GM19452 (cell line): ENCODE results near the gene IL17B.

Source experiments
- ATAC-seq: cut with Tn5 transposase; IDR thresholded peaks from one replicate; pipeline ENCODE4 v1.9.1; 2021; ENCODE audit not compliant: unreplicated experiment

IL17B gene

DNA sequence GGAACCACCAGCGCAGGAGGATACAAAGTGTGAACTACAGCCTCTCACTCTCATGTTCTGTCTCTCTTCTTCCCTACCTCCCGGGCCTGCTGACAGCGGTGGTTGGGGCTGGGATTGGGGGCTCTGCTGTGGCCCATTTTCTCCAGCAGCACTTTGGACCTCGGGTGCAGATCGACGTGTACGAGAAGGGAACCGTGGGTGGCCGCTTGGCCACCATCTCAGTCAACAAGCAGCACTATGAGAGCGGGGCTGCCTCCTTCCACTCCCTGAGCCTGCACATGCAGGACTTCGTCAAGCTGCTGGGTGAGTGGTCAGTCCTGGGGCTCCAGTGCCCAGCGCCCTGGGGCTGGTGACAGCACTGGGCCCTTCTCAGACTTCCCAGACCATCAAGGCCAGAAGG is 16.6 kb downstream of the IL17B start:
- ATAC-seq = no peak

DNA sequence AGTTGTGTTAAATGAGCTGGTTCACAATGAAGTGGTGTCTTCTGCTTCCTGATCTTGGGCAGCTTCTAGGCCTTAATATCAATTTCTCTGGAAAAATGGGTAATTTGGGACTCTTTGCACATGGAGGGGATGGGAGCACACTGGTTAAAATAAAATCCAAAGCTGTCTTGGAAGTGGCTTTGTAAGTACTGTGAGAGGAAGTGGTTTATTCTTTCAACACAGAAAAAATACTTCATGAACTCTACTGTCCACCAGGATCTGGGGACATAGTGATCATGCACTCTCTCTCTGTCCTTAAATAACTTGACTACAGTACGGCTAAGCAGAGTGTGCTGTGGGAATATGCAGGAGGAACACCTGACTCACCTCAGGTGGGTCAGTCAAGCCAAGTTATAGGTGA is 18.8 kb downstream of the IL17B start:
- no peak for ATAC-seq

DNA sequence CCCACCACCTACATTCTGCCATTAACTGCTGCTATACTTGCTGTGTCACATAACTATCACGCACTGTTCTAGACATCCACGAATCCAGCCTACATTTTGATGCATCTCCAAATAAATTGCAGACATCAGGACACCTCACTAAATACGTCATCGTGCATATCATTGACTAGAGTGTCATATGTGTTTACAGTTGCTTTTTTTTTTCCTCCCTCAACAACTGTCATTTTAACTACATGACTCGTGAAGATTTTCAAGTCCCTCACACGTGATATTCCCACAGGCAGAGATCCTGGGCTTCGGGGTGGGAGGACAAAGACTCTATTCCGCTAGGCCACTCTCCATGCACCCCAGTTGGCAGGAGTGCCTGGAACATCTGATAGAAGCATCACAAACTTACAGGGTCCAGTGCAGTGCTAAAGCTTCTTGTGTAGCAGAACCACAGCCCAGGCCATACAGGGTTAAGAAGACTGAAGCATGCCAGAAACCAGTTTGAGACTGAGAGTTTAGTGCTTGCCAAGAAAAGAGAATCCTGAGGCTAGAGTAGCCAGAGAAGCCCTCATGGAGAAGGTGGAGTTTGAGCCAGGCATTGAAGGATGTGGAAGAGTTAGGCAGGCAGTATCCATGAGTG is 20.1 kb downstream of the IL17B start:
- no peak for ATAC-seq

DNA sequence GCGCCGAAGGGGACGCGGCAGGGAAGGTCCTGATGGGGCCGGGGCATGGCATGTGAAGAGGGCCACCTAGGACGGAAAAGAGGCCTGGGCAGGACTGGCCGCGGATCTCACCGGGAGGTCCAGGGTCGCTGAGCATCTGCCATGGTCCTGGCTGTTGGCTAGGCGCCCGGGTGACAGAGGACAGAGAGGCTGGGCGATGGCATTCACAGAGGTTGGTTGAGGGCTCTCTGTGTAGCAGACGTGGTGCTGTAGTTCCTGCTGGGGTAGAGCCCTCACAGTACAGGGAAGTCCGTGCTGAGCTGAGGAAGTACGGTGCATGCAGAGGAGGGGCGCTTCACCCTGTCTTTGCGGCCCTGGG is 20.8 kb downstream of the IL17B start:
- ATAC-seq = no peak

DNA sequence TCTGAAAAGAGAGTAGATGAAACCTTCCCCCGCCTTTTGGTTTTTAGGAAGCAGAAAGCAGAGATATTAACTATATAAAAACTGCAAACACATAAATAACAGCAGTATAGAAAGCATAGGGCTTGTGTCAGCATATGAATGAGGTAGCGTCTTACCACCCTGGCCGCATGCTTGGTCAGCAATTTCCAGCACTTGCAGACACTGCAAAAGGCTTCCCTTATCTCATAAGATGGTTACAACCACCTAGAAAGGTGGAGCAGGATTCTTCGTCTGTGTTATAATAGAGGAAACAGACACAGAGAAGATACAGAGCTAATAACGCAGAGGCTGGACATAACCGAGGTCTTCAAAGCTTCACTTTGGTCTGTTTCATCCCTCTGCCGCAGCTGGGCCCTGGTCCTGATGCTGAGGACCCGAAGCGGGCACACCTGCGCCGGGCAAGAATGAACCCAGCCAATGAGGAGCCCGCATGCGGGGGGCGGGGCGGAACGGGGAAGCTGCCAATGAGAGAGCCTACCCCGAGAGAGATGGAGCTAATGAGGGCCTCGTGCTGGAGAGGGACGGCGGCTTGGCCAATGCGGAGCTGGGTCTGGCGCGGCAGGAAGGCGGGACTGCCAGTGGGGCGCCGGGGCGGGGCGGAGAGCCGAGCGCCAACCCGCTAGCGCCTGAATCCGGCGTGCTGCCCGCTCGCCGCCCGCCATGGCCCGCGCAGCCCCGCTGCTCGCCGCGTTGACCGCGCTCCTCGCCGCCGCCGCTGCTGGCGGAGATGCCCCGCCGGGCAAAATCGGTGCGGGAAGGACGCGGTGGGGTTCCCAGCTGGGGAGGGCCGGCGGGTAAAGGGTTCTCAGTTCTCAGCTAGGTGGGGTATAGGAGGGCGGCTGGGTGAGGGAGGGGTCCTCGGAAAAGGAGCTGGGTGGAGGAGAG is 21.5 kb downstream of the IL17B start, which contains the start of gene PCYOX1L:
Gene PCYOX1L, plus strand, starts transcription at position 677 of the 924 bp plus-strand sequence. Its CDS starts 23 bp downstream, at position 700.
- ATAC-seq = peak; percentile 100

DNA sequence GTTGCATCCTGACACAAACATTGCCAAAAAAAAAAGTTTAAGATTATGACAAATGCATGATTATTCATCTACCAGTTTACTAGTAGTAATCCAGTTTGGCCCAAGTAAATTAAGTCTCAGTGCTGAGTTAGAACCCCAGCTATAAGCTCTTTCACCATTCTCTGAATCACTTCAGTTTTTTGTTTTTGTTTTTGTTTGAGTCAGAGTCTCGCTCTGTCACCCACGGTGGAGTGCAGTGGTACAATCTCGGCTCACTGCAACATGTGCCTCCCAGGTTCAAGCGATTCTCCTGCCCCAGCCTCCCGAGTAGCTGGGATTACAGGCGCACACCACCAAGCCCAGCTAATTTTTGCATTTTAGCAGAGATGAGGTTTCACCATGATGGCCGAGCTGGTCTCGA is 22.7 kb downstream of the IL17B start:
- no peak for ATAC-seq

DNA sequence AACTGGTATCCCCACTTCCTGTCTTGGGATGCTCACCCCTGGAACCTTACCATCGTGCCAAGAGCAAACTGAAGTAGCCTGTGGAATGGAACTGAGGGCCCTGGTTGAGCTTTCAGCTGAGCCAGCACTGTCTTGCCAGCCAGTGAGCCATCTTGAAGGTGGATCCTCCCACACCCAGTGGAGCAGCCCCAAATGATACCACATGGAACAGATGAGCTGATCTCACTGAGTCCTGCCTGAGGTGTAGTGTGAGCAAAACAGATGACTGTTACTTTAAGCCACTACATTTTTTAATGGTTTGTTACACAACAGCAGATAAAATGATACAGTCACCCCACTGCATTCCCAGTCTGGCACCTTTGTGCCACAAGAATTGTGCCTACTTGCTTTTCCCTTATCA is 23.4 kb downstream of the IL17B start:
- no peak for ATAC-seq

DNA sequence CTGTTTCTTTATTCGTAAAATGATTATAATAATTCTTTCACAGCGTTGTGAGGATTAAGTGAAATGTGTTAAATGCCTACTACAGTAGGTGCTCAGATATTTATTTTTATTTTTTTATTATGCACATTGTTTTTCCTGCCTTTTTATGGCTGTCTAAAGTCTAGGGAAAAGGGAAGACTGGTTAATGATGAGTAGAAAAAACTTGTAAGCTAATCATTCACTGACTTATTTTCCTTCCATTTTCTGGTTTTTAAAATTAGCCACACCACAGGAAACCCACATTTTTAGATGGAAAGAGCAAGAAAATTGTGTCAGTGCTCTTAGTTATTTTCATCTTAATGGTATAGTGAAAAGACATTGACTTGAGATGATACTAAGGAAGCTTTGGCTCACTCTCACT is 25.2 kb downstream of the IL17B start:
- ATAC-seq = no peak

DNA sequence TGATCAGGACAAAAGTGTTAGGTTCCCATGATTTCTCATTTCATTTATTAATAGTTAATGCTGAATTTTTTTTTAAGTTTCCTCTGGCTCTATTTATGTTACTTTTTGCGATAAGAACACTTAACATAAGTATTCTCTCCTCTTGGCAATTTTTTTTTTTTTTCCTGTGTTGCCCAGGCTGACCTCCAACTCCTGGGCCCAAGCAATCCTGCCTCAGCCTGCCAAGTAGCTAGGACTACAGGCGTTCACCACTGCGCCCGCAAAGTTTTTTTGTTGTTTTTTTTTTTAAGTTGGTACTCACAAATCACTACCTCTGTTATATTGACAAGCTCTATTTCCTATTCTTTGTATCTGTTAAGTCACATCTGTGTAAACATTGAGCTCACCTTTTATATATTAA is 26.9 kb downstream of the IL17B start:
- ATAC-seq = no peak

DNA sequence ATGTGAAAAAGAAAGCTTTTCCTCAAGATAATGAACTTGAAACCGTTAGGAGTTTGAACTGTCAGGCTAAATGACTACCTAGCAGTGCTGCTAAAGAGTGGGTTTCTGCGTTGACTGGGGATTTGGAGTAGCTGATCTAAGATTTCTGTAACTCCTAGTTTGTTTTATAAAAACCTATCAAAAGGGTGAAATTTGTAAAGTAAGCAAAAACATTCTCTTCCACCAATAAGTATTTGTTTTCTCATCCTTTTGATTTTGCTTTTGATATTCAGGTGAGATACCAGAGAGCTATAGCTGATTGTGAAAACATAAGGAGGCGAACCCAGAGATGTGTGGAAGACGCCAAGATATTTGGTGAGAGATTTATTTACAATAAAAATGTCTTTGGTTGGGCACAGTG is 29.7 kb downstream of the IL17B start:
- no peak for ATAC-seq

DNA sequence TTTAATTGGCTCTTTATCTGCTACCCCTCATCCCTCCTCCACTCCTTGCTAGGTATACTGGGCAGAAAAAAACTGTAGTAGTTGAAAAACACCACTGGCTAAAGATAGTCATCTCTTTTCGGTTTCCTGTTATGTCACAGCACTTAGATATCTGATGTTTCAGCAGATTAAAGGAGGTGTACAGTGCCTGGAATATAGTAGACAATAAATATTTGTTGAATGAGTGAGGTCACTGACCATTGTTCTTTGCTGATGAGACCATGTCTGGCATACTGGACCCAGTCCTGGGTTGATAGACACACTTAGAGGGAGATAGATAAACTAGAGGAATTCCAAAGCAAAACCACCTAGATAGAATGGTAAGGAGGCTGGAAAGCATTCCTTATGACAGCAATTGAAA is 30.6 kb downstream of the IL17B start:
- ATAC-seq = no peak

DNA sequence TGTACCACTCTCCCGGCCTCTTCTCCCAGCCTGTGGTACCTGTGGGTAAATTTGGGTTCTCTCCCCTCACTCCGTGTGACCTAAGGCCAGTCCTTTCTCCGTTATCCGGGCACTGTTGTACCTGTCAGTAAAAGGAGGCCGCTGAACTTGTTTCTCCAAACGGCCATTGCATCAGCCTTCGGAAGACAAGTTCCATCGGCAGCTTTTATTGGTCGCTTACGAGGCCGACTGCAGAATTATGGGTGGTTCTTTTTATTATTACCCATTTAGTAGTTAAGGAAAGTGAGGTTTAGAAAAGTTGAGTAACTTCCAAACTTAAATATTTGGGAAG is 33.2 kb downstream of the IL17B start:
- no peak for ATAC-seq

DNA sequence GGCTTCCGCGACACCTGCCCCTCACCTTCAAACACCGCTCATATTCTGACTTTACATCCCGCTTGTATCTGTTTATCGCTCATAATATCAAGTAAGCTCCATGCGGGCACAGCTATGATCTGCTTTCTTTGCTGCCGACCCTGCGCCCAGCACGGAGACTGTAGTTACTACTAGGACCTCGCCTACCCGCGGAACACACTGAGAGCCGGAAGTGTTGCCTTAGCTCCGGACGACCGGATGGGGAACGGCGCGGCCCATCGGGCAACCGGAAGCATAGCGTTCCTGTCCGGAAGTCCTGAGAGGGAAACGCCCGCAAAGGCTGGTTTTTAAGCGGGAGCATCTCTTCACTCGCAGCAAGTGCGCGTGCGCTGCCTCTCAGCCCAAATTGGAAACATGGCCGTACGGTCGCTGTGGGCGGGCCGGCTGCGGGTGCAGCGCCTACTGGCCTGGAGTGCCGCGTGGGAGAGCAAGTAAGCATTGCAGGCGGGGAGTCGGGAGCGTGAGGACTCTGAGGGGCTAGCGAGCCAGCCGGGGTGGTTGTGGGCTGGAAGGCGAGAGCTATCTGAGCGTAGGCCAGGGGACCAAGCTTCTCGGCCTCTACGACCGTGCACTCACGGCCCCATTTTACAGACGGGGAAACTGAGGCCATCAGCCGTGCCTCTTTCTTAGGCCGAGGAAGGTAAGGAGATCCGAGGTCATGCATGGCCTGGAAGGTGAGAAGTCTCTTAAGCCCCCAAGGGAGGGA is 33.8 kb downstream of the IL17B start, which contains the start of gene GRPEL2:
Gene GRPEL2, plus strand, starts transcription at position 353 of the 745 bp plus-strand sequence. Its CDS starts 41 bp downstream, at position 394.
- peak; percentile 96 for ATAC-seq

DNA sequence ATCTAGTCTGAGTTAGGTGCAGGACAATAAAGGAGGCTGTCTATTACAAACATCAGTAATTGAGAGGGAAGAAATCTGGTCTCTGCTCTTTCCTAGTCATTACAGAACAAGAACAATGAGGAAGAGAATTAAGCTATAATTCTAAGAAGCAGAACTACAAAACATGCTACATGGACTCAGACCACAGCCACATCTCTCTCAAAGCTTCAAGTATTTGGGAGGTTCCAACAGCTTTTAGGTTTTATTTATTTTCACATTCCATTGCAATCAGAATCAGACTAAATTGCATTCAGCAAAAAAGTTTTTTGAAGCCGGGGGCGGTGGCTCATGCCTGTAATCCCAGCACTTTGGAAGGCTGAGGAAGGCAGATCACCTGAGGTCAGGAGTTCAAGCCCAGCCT is 34.9 kb downstream of the IL17B start:
- ATAC-seq = no peak

DNA sequence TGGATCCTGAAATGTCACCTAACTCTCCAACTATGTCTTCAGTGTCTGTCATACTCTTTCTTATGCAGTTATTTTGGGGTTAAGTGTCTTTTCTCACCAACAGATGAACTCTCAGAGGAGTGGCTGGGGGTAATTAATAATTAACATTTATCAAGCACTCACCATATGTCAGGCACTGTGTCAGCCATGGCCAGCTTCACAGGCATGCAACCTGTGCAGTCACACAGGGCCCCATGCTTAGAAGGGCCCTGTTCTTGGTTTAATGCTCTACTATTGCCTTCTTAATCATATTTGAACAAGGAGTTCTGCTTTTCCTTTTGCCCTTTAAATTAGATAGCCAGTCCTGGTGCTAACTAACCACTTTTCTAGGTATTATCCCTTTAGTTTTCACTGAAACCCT is 37.2 kb downstream of the IL17B start:
- no peak for ATAC-seq

DNA sequence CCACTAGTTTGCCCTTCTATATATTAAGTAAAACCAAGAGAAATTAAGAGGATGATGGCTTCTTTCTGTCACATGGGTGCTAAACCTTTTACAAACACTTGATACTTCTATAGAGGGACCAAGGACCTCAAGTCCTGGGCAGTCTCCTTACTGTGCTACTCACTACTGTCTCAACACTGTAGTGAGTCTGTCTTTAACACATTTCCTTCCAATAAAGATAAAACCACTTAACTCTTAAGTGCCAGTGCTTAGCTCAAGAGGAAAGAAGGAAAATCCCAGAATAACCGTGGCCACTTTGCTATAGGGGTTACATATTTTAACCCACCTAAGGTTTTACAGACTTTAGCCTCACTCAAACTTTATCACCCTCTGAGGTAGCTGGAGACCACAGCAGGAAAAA is 38.2 kb downstream of the IL17B start:
- no peak for ATAC-seq

DNA sequence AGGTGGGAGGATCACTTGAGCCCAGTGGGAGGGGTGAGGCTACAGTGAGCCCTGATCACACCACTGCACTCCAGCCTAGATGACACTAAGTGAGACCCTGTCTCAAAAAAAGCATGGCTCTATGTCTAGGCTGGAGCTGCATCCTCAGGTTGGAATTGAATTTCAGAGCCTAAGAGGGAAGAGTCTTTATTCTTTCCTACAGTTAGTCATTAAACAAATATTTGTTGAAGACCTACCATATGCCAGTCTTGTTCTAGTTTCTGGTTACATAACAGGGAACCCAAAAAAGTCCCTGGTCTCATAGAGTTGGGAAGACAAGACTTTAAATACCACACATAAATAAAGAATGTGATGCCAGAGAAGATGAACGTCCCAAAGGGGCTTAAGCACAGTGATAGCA is 40.7 kb downstream of the IL17B start:
- ATAC-seq = no peak

DNA sequence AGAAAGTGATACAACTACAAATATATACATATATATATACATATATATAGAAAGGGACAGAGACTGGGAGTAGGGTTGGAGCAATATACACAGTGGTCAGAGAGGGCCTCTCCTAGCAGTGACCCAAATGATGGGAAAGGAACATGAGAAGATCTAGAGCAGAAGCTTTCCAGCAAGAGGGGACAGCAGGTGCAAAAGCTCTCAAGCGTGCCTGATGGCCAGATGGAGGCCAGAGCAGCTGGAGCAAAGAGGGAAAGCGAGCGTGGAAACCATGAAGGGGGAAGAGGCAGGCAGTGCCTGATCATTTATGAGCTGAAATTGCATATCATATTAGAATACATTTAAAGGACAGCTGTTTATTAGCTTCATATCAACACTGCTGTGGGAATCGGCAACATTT is 41.4 kb downstream of the IL17B start:
- ATAC-seq = no peak

DNA sequence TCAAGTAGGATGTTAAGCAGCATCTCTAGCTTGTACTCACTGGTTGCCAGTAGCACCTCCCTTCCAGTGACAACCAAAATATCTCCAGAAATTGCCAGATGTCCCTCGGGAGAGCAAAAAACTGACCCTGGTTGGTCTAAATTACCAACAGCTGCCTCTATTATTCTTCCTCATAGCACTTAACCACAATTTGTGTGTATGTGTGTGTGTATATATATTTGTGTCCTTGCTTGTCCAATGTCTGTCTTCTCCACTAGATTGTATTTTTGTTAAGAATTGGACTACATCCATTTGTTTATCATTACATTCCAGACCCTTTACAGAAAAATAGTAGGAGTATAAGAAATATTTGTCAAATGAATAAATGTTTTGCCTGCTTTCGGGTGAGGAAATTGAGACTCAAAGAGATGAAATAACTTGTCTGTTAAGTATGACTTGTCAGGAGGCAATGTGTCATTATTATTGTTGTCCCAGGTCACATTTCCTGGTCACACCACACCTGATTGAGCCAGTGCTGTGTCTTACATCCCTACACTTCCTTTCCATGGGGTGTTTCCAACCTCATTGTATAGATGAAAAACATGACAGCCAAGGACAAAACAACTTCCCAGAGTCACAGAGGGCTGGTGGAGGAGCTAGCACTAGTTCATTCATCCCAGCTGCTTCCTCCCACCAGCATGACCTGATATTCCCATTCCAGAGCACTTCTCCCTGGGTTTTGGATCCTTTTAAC is 45.2 kb downstream of the IL17B start:
- no peak for ATAC-seq

DNA sequence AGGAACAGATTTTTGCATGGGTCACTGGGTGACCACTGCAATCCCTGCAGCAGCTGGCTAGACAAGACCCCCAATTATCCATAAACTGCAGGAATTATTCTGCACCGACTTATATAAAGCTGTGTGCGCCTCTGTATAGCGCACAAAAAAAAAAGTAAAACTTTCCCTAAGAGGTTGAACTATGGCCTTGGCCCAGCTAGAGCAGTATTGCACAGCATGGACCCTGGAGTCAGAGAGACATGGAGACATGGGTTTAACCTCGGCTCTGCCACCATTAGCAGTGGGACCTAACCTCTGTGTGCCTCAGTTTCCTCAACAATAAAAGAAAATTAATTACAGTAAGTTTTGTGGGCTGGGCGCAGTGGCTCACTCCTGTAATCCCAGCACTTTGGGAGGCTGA is 50.9 kb downstream of the IL17B start:
- ATAC-seq = no peak

DNA sequence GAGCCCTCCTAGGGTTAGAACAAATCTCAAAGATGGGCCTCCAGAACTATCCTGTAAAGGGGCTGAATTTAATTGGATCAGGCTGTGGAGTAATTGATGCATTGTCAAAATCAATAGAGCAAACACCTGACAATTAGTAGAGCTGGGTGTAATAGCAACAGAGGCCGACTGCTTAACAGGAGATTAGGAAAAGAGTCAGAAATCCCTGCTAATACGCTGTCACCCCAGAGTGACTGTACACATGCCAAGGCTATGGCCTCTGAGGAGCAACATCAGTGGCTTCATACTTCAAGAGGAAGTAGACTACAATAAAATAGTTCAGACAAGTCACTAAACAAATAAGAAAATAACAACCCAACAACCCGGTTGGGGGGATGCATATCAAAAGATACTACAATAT is 52.5 kb downstream of the IL17B start:
- ATAC-seq = no peak
